ENCODE results near the gene RBM33.

GRCh38 chr7:155727616-155728015 lies 83.2 kb downstream of the RBM33 start:
- TF ChIP-seq CREB1 (IDR thresholded peaks at IDR 0.05; ENCODE audit: low read depth) (no peak), MAX (IDR thresholded peaks at IDR 0.05) (no peak), NFIC (IDR thresholded peaks at IDR 0.05) (no peak), CEBPB (IDR thresholded peaks at IDR 0.05) (no peak), RAD21 (IDR thresholded peaks at IDR 0.05; ENCODE audit: low read depth) (no peak)
